Karpas-422 (cell line): ENCODE results near the gene DNAJB13. TPM values are rescaled to one million over a fixed set of nuclear protein-coding genes. Genes with fewer than 3 reads are reported as not detected.
"Not testable (repeated sequence)": the region's sequence is repeated elsewhere in the genome, so short reads cannot be mapped to it uniquely, and the experiment has no call there.

Experiments
- DNase-seq: peaks from one replicate; pipeline ENCODE4 v3.0.0-alpha.2; 2015
- H2AFZ ChIP-seq: fragments of 200-600 bp; sonication (generic); 2 replicates; pipeline ENCODE4 v1.6.1; 2014; ENCODE audit warnings: antibody characterized with exemption, low read length, mixed read lengths
- H3K27ac ChIP-seq: fragments of 200-600 bp; sonication (generic); 2 replicates; pipeline ENCODE4 v1.5.1; 2014; ENCODE audit warnings: mild to moderate bottlenecking, low read length, moderate library complexity
- H3K27me3 ChIP-seq: fragments of 200-600 bp; sonication (generic); 2 replicates; pipeline ENCODE4 v1.6.1; 2014; ENCODE audit warnings: low read length, mixed read lengths
- H3K36me3 ChIP-seq: fragments of 200-600 bp; sonication (generic); 2 replicates; pipeline ENCODE4 v1.6.1; 2014; ENCODE audit warnings: low read length, mixed read lengths; ENCODE audit not compliant: insufficient read depth
- H3K4me1 ChIP-seq: fragments of 200-600 bp; sonication (generic); 2 replicates; pipeline ENCODE4 v1.6.1; 2014; ENCODE audit warnings: mild to moderate bottlenecking, low read length, mixed read lengths
- H3K4me2 ChIP-seq: fragments of 200-600 bp; sonication (generic); 2 replicates; pipeline ENCODE4 v1.6.1; 2014; ENCODE audit warnings: low read length, low read depth, mild to moderate bottlenecking; ENCODE audit not compliant: poor library complexity, severe bottlenecking
- H3K4me3 ChIP-seq: fragments of 200-600 bp; sonication (generic); 2 replicates; pipeline ENCODE4 v1.5.1; 2014; ENCODE audit warnings: mild to moderate bottlenecking, antibody characterized with exemption, low read length, mixed read lengths
- H3K79me2 ChIP-seq: fragments of 200-600 bp; sonication (generic); 2 replicates; pipeline ENCODE4 v1.6.1; 2014; ENCODE audit warnings: mild to moderate bottlenecking, low read length, mixed read lengths
- H3K9ac ChIP-seq: fragments of 200-600 bp; sonication (generic); 2 replicates; pipeline ENCODE4 v1.6.0; 2014; ENCODE audit warnings: low read length
- H3K9me2 ChIP-seq: fragments of 200-600 bp; sonication (generic), shearing (Covaris generic); replicated peaks from 2 replicates; pipeline ENCODE4 v1.6.0; 2014; ENCODE audit warnings: mild to moderate bottlenecking, low read length, moderate library complexity; ENCODE audit not compliant: insufficient read depth
- H3K9me3 ChIP-seq: fragments of 300-700, 200-600 bp; sonication (generic); 2 replicates; pipeline ENCODE4 v1.6.1; 2014; ENCODE audit warnings: low read length, mixed read lengths
- H4K20me1 ChIP-seq: fragments of 200-600 bp; sonication (generic); 2 replicates; pipeline ENCODE4 v1.6.1; 2014; ENCODE audit warnings: mild to moderate bottlenecking, antibody characterized with exemption, low read length, low read depth; ENCODE audit not compliant: insufficient read depth
- total RNA-seq: library from RNA; depleted of rRNA; stranded (reverse); fragments of >200 nt; shearing (Covaris generic); gene quantifications from 2 replicates; pipeline ENCODE4 v1.2.3, GENCODE V29; 2014; ENCODE audit warnings: low replicate concordance

The DNAJB13 gene
- total RNA-seq, 1 experiment from 2014 or later, result not detected

- Histone ChIP-seq H3K27ac (no peak overlapping the region), H4K20me1 (no peaks in the 10 kb centered on the region), H3K4me3 (no peak overlapping the region), H3K9ac (no peak overlapping the region), H3K4me2 (no peak overlapping the region), H3K4me1 (no peaks in the 10 kb centered on the region), H3K27me3 (no peaks in the 10 kb centered on the region), H2AFZ (no peak overlapping the region), H3K9me3 (no peaks in the 10 kb centered on the region), H3K9me2 (no peaks in the 10 kb centered on the region), H3K36me3 (peaks cover 43% of the 10 kb centered on the region), H3K79me2 (no peaks in the 10 kb centered on the region)
- DNase-seq, result no peak
Measured at GRCh38 chr11:73929388-73929787, 21.4 kb upstream of the DNAJB13 start.

- Histone ChIP-seq H3K4me1 (no peaks in the 10 kb centered on the region), H3K9me3 (no peaks in the 10 kb centered on the region), H3K4me3 (no peak overlapping the region), H3K9ac (no peak overlapping the region), H4K20me1 (no peaks in the 10 kb centered on the region), H3K79me2 (no peaks in the 10 kb centered on the region), H3K4me2 (no peak overlapping the region), H3K27ac (no peak overlapping the region), H3K27me3 (no peaks in the 10 kb centered on the region), H2AFZ (no peak overlapping the region), H3K36me3 (peaks cover 46% of the 10 kb centered on the region), H3K9me2 (no peaks in the 10 kb centered on the region)
- DNase-seq, result peak; percentile 88
Measured at GRCh38 chr11:73931039-73931645, 19.7 kb upstream of the DNAJB13 start.

- H3K9me2 ChIP-seq, result no peaks in the 10 kb centered on the region
- H3K4me3 ChIP-seq, result no peak overlapping the region
- no peak overlapping the region for H3K9ac ChIP-seq
- no peak overlapping the region for H3K27ac ChIP-seq
- H3K4me1 ChIP-seq, result no peaks in the 10 kb centered on the region
- DNase-seq, result no peak
- no peaks in the 10 kb centered on the region for H4K20me1 ChIP-seq
- no peaks in the 10 kb centered on the region for H3K27me3 ChIP-seq
- no peaks in the 10 kb centered on the region for H3K79me2 ChIP-seq
- H2AFZ ChIP-seq, result no peak overlapping the region
- H3K4me2 ChIP-seq, result no peak overlapping the region
- H3K36me3 ChIP-seq, result peaks cover 42% of the 10 kb centered on the region
- no peaks in the 10 kb centered on the region for H3K9me3 ChIP-seq
Measured at GRCh38 chr11:73931951-73932350, 18.9 kb upstream of the DNAJB13 start.

- no peaks in the 10 kb centered on the region for H3K9me2 ChIP-seq
- H3K4me1 ChIP-seq, result no peaks in the 10 kb centered on the region
- H3K4me2 ChIP-seq, result no peak overlapping the region
- DNase-seq, result no peak
- H3K27ac ChIP-seq, result no peak overlapping the region
- H3K9ac ChIP-seq, result no peak overlapping the region
- no peaks in the 10 kb centered on the region for H4K20me1 ChIP-seq
- peaks cover 35% of the 10 kb centered on the region for H3K36me3 ChIP-seq
- H3K4me3 ChIP-seq, result no peak overlapping the region
- no peaks in the 10 kb centered on the region for H3K9me3 ChIP-seq
- H2AFZ ChIP-seq, result no peak overlapping the region
- H3K27me3 ChIP-seq, result no peaks in the 10 kb centered on the region
- no peaks in the 10 kb centered on the region for H3K79me2 ChIP-seq
Measured at GRCh38 chr11:73932781-73933180, 18.0 kb upstream of the DNAJB13 start.

- H3K79me2 ChIP-seq, H3K9me3 ChIP-seq, H3K27me3 ChIP-seq, H2AFZ ChIP-seq, H3K27ac ChIP-seq, H3K4me2 ChIP-seq, H4K20me1 ChIP-seq, H3K4me1 ChIP-seq, H3K9me2 ChIP-seq, H3K9ac ChIP-seq, H3K4me3 ChIP-seq, DNase-seq: not testable (repeated sequence)
- H3K36me3 ChIP-seq, result peaks cover 35% of the 10 kb centered on the region
Measured at GRCh38 chr11:73936047-73936446, 14.8 kb upstream of the DNAJB13 start.

- H2AFZ ChIP-seq, result no peak overlapping the region
- H3K4me3 ChIP-seq, result no peak overlapping the region
- no peaks in the 10 kb centered on the region for H4K20me1 ChIP-seq
- peaks cover 3% of the 10 kb centered on the region; the same call in 1 of the 2 replicates for H3K9me3 ChIP-seq
- no peak overlapping the region for H3K9ac ChIP-seq
- H3K79me2 ChIP-seq, result no peaks in the 10 kb centered on the region
- H3K9me2 ChIP-seq, result no peaks in the 10 kb centered on the region
- no peaks in the 10 kb centered on the region for H3K4me1 ChIP-seq
- H3K27ac ChIP-seq, result no peak overlapping the region
- peaks cover 20% of the 10 kb centered on the region for H3K36me3 ChIP-seq
- no peak overlapping the region for H3K4me2 ChIP-seq
- DNase-seq, result no peak
- H3K27me3 ChIP-seq, result no peaks in the 10 kb centered on the region
Measured at GRCh38 chr11:73939096-73939495, 11.7 kb upstream of the DNAJB13 start.

- 0 out of 2 replicates have a peak, but pooled peaks cover 10% of the 10 kb centered on the region for H3K36me3 ChIP-seq
- H3K4me3 ChIP-seq, result no peak overlapping the region
- no peak overlapping the region for H3K4me2 ChIP-seq
- no peak for DNase-seq
- H4K20me1 ChIP-seq, result no peaks in the 10 kb centered on the region
- no peaks in the 10 kb centered on the region for H3K4me1 ChIP-seq
- H3K9me3 ChIP-seq, result peaks cover 3% of the 10 kb centered on the region; the same call in 1 of the 2 replicates
- H3K9ac ChIP-seq, result no peak overlapping the region
- no peak overlapping the region for H3K27ac ChIP-seq
- H2AFZ ChIP-seq, result no peak overlapping the region
- H3K79me2 ChIP-seq, result no peaks in the 10 kb centered on the region
- H3K27me3 ChIP-seq, result no peaks in the 10 kb centered on the region
- no peaks in the 10 kb centered on the region for H3K9me2 ChIP-seq
Measured at GRCh38 chr11:73940801-73941570, 9.8 kb upstream of the DNAJB13 start.

- Histone ChIP-seq H3K9me3 (peaks cover 9% of the 10 kb centered on the region; the same call in 1 of the 2 replicates), H4K20me1 (no peaks in the 10 kb centered on the region), H3K4me2 (no peak overlapping the region), H3K9me2 (no peaks in the 10 kb centered on the region), H2AFZ (no peak overlapping the region), H3K4me3 (no peak overlapping the region), H3K27ac (no peak overlapping the region), H3K27me3 (no peaks in the 10 kb centered on the region), H3K4me1 (no peaks in the 10 kb centered on the region), H3K9ac (no peak overlapping the region), H3K36me3 (0 out of 2 replicates have a peak, but pooled peaks cover 10% of the 10 kb centered on the region), H3K79me2 (no peaks in the 10 kb centered on the region)
- no peak for DNase-seq
Measured at GRCh38 chr11:73942010-73942409, 8.8 kb upstream of the DNAJB13 start.
